Measurements from ENCODE around the gene KLF16.

GRCh38 chr19:1840541-1841115 lies 22.8 kb downstream of the KLF16 start:
- TF ChIP-seq CTCF (IDR thresholded peaks at IDR 0.05) (no peak), POLR2A (IDR thresholded peaks at IDR 0.05) (no peak), POLR2AphosphoS5 (IDR thresholded peaks at IDR 0.05; ENCODE audit: insufficient read depth in 1 of 2, low read depth in 1 of 2) (no peak)
